Neural cell (in vitro differentiated cells): ENCODE measurements around the gene TLR7.

ENCODE experiments used
- CTCF ChIP-seq: fragments of 450-650 bp; IDR thresholded peaks from 2 replicates; pipeline ENCODE4 v1.5.1; 2014; ENCODE audit warnings: antibody characterized with exemption, mild to moderate bottlenecking, moderate library complexity; ENCODE audit not compliant: poor library complexity, severe bottlenecking
- EP300 ChIP-seq: fragments of 450-650 bp; conservative IDR thresholded peaks from 2 replicates; pipeline ENCODE4 v1.6.1; 2014; ENCODE audit warnings: antibody characterized with exemption, mild to moderate bottlenecking, moderate library complexity; ENCODE audit not compliant: poor library complexity, severe bottlenecking
- EZH2 ChIP-seq: fragments of 200-600, 300-800 bp; shearing (Covaris generic), sonication (generic); IDR thresholded peaks from 2 replicates; pipeline ENCODE4 v1.6.1; 2014; ENCODE audit warnings: antibody characterized with exemption, low read length, borderline replicate concordance, mild to moderate bottlenecking; ENCODE audit not compliant: insufficient read depth, poor library complexity, severe bottlenecking
- MXI1 ChIP-seq: fragments of 450-650 bp; conservative IDR thresholded peaks from 2 replicates; pipeline ENCODE4 v1.6.1; 2014; ENCODE audit warnings: antibody characterized with exemption, mild to moderate bottlenecking; ENCODE audit not compliant: poor library complexity, severe bottlenecking
- POLR2AphosphoS5 ChIP-seq: IDR thresholded peaks from 2 replicates; pipeline ENCODE4 v1.6.1; 2012
- RAD21 ChIP-seq: fragments of 450-650 bp; conservative IDR thresholded peaks from 2 replicates; pipeline ENCODE4 v1.6.1; 2014; ENCODE audit warnings: antibody characterized with exemption, mild to moderate bottlenecking, moderate library complexity
- REST ChIP-seq: IDR thresholded peaks from 2 replicates; pipeline ENCODE4 v1.6.1; 2012; ENCODE audit warnings: borderline replicate concordance
- SMC3 ChIP-seq: fragments of 450-650 bp; conservative IDR thresholded peaks from 2 replicates; pipeline ENCODE4 v1.6.1; 2014; ENCODE audit warnings: antibody characterized with exemption, mild to moderate bottlenecking, moderate library complexity; ENCODE audit not compliant: poor library complexity
- TAF1 ChIP-seq: IDR thresholded peaks from 2 replicates; pipeline ENCODE4 v1.6.1; 2012; ENCODE audit warnings: low read depth

GRCh38 chrX:12824944-12825343 is 41.9 kb upstream of the TLR7 start:
- no peak for TF ChIP-seq CTCF
- TF ChIP-seq EP300 = no peak
- TF ChIP-seq EZH2 = no peak
- no peak for TF ChIP-seq REST
- no peak for TF ChIP-seq POLR2AphosphoS5
- no peak for TF ChIP-seq TAF1
- no peak for TF ChIP-seq RAD21
- TF ChIP-seq MXI1 = no peak
- TF ChIP-seq SMC3 = no peak
